H1 (cell line): ENCODE results near the gene FNDC10. TPM values are rescaled to one million over a fixed set of nuclear protein-coding genes. Genes with fewer than 3 reads are reported as not detected.
A peak's percentile ranks its signal among the peaks of the same experiment; 100 is the strongest.

Experiments used
- CTCF ChIA-PET: fragments of 300-600 bp; sonication (Branson Sonifier 250); formaldehyde crosslinking; loops from one replicate; lab custom pipeline; 2021; ENCODE audit not compliant: partially characterized antibody; lab: Charles Lee
- POLR2A ChIA-PET: fragments of 300-600 bp; sonication (Branson Sonifier 250); formaldehyde crosslinking; loops from one replicate; lab custom pipeline; 2021; ENCODE audit warnings: inconsistent platforms; ENCODE audit not compliant: partially characterized antibody; lab: Charles Lee
- DNase-seq, 2 experiments: peaks; one replicate each; pipeline versions ENCODE4 v3.0.0 to v3.0.0-alpha.2; 2010 to 2022; ENCODE audit warnings: low spot score in 2 of 2, low read depth in 1 of 2, mixed read lengths in 1 of 2
- FAIRE-seq: peaks from 2 replicates; lab custom pipeline; 2011; peaks lifted over from hg19 to GRCh38; lab: Jason Lieb, UNC
- H2AFZ ChIP-seq: 2 replicates; pipeline ENCODE4 v1.8.1; 2012; ENCODE audit warnings: low read length, inconsistent platforms
- H2AK5ac ChIP-seq: 2 replicates; pipeline ENCODE4 v1.6.1; 2013; ENCODE audit warnings: low read depth, low read length
- H2BK120ac ChIP-seq: replicated peaks from 2 replicates; pipeline ENCODE3; 2013; ENCODE audit warnings: low read depth, low read length, inconsistent platforms
- H2BK12ac ChIP-seq: 2 replicates; pipeline ENCODE4 v1.6.1; 2013; ENCODE audit warnings: low read depth, low read length
- H2BK15ac ChIP-seq: 2 replicates; pipeline ENCODE4 v1.6.1; 2013; ENCODE audit warnings: low read length
- H2BK20ac ChIP-seq: 2 replicates; pipeline ENCODE4 v1.6.1; 2013; ENCODE audit warnings: low read length
- H2BK5ac ChIP-seq: 2 replicates; pipeline ENCODE4 v1.6.1; 2013; ENCODE audit warnings: low read depth, low read length
- H3K14ac ChIP-seq: 2 replicates; pipeline ENCODE4 v1.6.1; 2013; ENCODE audit warnings: inconsistent platforms; ENCODE audit not compliant: insufficient read length
- H3K18ac ChIP-seq: 2 replicates; pipeline ENCODE4 v1.6.1; 2013; ENCODE audit warnings: low read length; ENCODE audit errors: extremely low read depth
- H3K23ac ChIP-seq: 2 replicates; pipeline ENCODE4 v1.6.1; 2013; ENCODE audit warnings: inconsistent platforms; ENCODE audit not compliant: insufficient read length
- H3K23me2 ChIP-seq: 2 replicates; pipeline ENCODE4 v1.6.1; 2013; ENCODE audit warnings: low read depth, low read length
- H3K27ac ChIP-seq: 2 replicates; pipeline ENCODE4 v1.6.1; 2011; ENCODE audit warnings: low read depth, low read length, inconsistent platforms
- H3K27me3 ChIP-seq, 4 experiments: replicated peaks in 1 of 4; 1 replicate in 1 of 4; 2 replicates in 3 of 4; pipeline versions ENCODE4 v1.6.1 to v1.8.1; 2011 to 2013; ENCODE audit warnings: low read length in 3 of 4, mild to moderate bottlenecking in 3 of 4, inconsistent platforms in 2 of 4, mixed read lengths in 2 of 4, moderate library complexity in 1 of 4; ENCODE audit not compliant: control insufficient read depth in 3 of 4, insufficient read depth in 3 of 4; ENCODE audit errors: extremely low read depth in 1 of 4
- H3K36me3 ChIP-seq, 4 experiments: 2 replicates each; pipeline versions ENCODE4 v1.6.1 to v1.8.1; 2011 to 2013; ENCODE audit warnings: mild to moderate bottlenecking in 4 of 4, low read length in 3 of 4, moderate library complexity in 2 of 4, control low read depth in 1 of 4, inconsistent platforms in 1 of 4; ENCODE audit not compliant: insufficient read depth in 4 of 4, control insufficient read depth in 2 of 4
- H3K4ac ChIP-seq: replicated peaks from 2 replicates; pipeline ENCODE3; 2013; ENCODE audit warnings: low read length, low read depth, mixed read lengths, inconsistent platforms; ENCODE audit not compliant: insufficient read length
- H3K4me1 ChIP-seq, 4 experiments: replicated peaks in 1 of 4; 1 replicate in 1 of 4; 2 replicates in 3 of 4; pipeline versions ENCODE4 v1.6.1 to v1.8.1; 2011 to 2013; ENCODE audit warnings: low read length in 3 of 4, inconsistent platforms in 2 of 4, mixed read lengths in 1 of 4; ENCODE audit not compliant: insufficient read depth in 4 of 4, control insufficient read depth in 3 of 4
- H3K4me2 ChIP-seq, 2 experiments: 2 replicates each; pipeline versions ENCODE4 v1.6.1 to v1.8.1; 2011 to 2013; ENCODE audit warnings: low read depth in 2 of 2, low read length in 2 of 2, control low read depth in 1 of 2, inconsistent platforms in 1 of 2, mild to moderate bottlenecking in 1 of 2; ENCODE audit not compliant: insufficient read depth in 1 of 2
- H3K4me3 ChIP-seq, 4 experiments: fragments of 200-600, 300-600 bp in 1 of 4; sonication (generic), shearing (Covaris generic), sonication (Bioruptor Twin) in 1 of 4; 2 replicates each; pipeline versions ENCODE4 v1.5.1 to v1.8.1; 2011 to 2016; ENCODE audit warnings: low read length in 4 of 4, low read depth in 3 of 4, control low read depth in 2 of 4, inconsistent platforms in 2 of 4, mild to moderate bottlenecking in 2 of 4, mixed read lengths in 1 of 4, moderate library complexity in 1 of 4; ENCODE audit not compliant: insufficient read depth in 2 of 4; ENCODE audit errors: extremely low read depth in 1 of 4
- H3K56ac ChIP-seq: replicated peaks from 2 replicates; pipeline ENCODE3; 2013; ENCODE audit warnings: low read depth, mild to moderate bottlenecking, mixed read lengths, low read length, inconsistent platforms; ENCODE audit not compliant: insufficient read length
- H3K79me1 ChIP-seq: 2 replicates; pipeline ENCODE4 v1.6.1; 2013; ENCODE audit warnings: low read depth, low read length, control low read depth
- H3K79me2 ChIP-seq, 2 experiments: 2 replicates each; pipeline versions ENCODE4 v1.6.1 to v1.8.1; 2012 to 2013; ENCODE audit warnings: low read length in 2 of 2, mild to moderate bottlenecking in 2 of 2, inconsistent platforms in 1 of 2; ENCODE audit not compliant: insufficient read depth in 2 of 2, control insufficient read depth in 1 of 2
- H3K9ac ChIP-seq, 4 experiments: replicated peaks in 1 of 4; 1 replicate in 1 of 4; 2 replicates in 3 of 4; pipeline versions ENCODE4 v1.6.1 to v1.8.1; 2011 to 2013; ENCODE audit warnings: low read depth in 3 of 4, low read length in 3 of 4, control low read depth in 2 of 4, mild to moderate bottlenecking in 2 of 4, moderate library complexity in 2 of 4, inconsistent platforms in 1 of 4; ENCODE audit errors: extremely low read depth in 1 of 4
- H3K9me3 ChIP-seq, 2 experiments: 2 replicates each; pipeline versions ENCODE4 v1.6.1 to v1.8.1; 2012 to 2013; ENCODE audit warnings: mild to moderate bottlenecking in 2 of 2, moderate library complexity in 2 of 2, control low read depth in 1 of 2, inconsistent platforms in 1 of 2, low read depth in 1 of 2, low read length in 1 of 2, mixed read lengths in 1 of 2; ENCODE audit not compliant: insufficient read depth in 2 of 2
- H4K20me1 ChIP-seq, 2 experiments: replicated peaks in 1 of 2; 2 replicates each; pipeline versions ENCODE3 to v1.8.1; 2011 to 2013; ENCODE audit warnings: inconsistent platforms in 2 of 2, low read length in 2 of 2, mild to moderate bottlenecking in 1 of 2; ENCODE audit not compliant: insufficient read depth in 2 of 2, control insufficient read depth in 1 of 2
- H4K5ac ChIP-seq: 2 replicates; pipeline ENCODE4 v1.6.1; 2013; ENCODE audit warnings: low read length, low read depth, mixed read lengths, inconsistent platforms; ENCODE audit not compliant: insufficient read length
- H4K8ac ChIP-seq: 2 replicates; pipeline ENCODE4 v1.8.0; 2013; ENCODE audit warnings: mild to moderate bottlenecking, moderate library complexity, low read length, inconsistent platforms; ENCODE audit not compliant: insufficient read depth; ENCODE audit errors: extremely low read depth
- H4K91ac ChIP-seq: replicated peaks from 2 replicates; pipeline ENCODE3; 2013; ENCODE audit warnings: low read length, mixed read lengths, inconsistent platforms; ENCODE audit not compliant: insufficient read length
- ASH2L ChIP-seq: fragments of 200-600, 300-600 bp; sonication (generic); IDR thresholded peaks from one replicate; pipeline ENCODE4 v1.7.1; 2017; ENCODE audit warnings: low read length
- BACH1 ChIP-seq: IDR thresholded peaks from 2 replicates; pipeline ENCODE4 v1.6.1; 2012; ENCODE audit warnings: low read length, improper control_type of control experiment
- BRCA1 ChIP-seq: IDR thresholded peaks from 2 replicates; pipeline ENCODE4 v1.6.1; 2012; ENCODE audit warnings: low read depth, low read length, improper control_type of control experiment
- CREB1 ChIP-seq: IDR thresholded peaks from 2 replicates; pipeline ENCODE4 v1.6.1; 2012; ENCODE audit warnings: inconsistent platforms
- EGR1 ChIP-seq: IDR thresholded peaks from 2 replicates; pipeline ENCODE4 v1.6.1; 2011; ENCODE audit warnings: low read depth, low read length, borderline replicate concordance
- HDAC2 ChIP-seq, 2 experiments: fragments of 300-600 bp in 1 of 2; sonication (generic) in 1 of 2; IDR thresholded peaks; 2 replicates each; pipeline ENCODE4 v1.6.1; 2011 to 2012; ENCODE audit warnings: low read depth in 2 of 2, low read length in 2 of 2, mild to moderate bottlenecking in 2 of 2, moderate library complexity in 2 of 2, borderline replicate concordance in 1 of 2, inconsistent platforms in 1 of 2
- SAP30 ChIP-seq: fragments of 300-600 bp; sonication (generic); IDR thresholded peaks from 2 replicates; pipeline ENCODE4 v1.7.1; 2012; ENCODE audit warnings: low read length, moderate library complexity, mild to moderate bottlenecking, inconsistent platforms; ENCODE audit not compliant: insufficient read depth, insufficient replicate concordance
- SIRT6 ChIP-seq: IDR thresholded peaks from one replicate; pipeline ENCODE4 v1.7.1; 2012; ENCODE audit warnings: low read length, inconsistent platforms
- SP1 ChIP-seq: IDR thresholded peaks from 2 replicates; pipeline ENCODE4 v1.6.1; 2011; ENCODE audit warnings: low read depth, low read length
- TCF12 ChIP-seq: IDR thresholded peaks from 2 replicates; pipeline ENCODE4 v1.6.1; 2011; ENCODE audit warnings: low read depth, mild to moderate bottlenecking, low read length
- ZNF274 ChIP-seq: IDR thresholded peaks from 2 replicates; pipeline ENCODE4 v1.7.0; 2012; ENCODE audit warnings: low read length, borderline replicate concordance; ENCODE audit errors: extremely low read depth
- WGBS, 2 experiments: shearing (Covaris generic) in 1 of 2; methylation state at CpG; one replicate each; pipeline versions ENCODE4 v1.1.6 to v1.1.7; 2013 to 2015; ENCODE audit warnings: low lambda C conversion rate in 2 of 2, mixed read lengths in 2 of 2, inconsistent platforms in 1 of 2, low coverage in 1 of 2, missing lambda C conversion rate in 1 of 2; ENCODE audit not compliant: insufficient replicate concordance in 2 of 2, insufficient coverage in 1 of 2, insufficient read length in 1 of 2; ENCODE audit errors: extremely low coverage in 1 of 2, missing lambda C conversion rate in 1 of 2; 5-methylcytosine and 5-hydroxymethylcytosine counted together
- polyA plus RNA-seq, 7 experiments: library from polyadenylated mRNA; depleted of rRNA in 3 of 7; stranded (reverse) in 5 of 7; unstranded in 2 of 7; fragments of >200 nt in 5 of 7; fragments of 200-250 nt in 2 of 7; gene quantifications; 1 replicate in 5 of 7; 2 replicates in 1 of 7; 4 replicates in 1 of 7; pipeline versions ENCODE4 v1.2.1 to v1.2.3, GENCODE V29; 2011 to 2013; ENCODE audit warnings: missing spikeins in 2 of 7, mixed read lengths in 2 of 7
- total RNA-seq: library from RNA; stranded (reverse); fragmentation: NEBNext Ultra II Directional; extraction: Animal tissue kit (Norgen Biotek cat#: 25700); gene quantifications from 2 replicates; pipeline ENCODE4 v1.2.1, GENCODE V29; 2021
- TF ChIP-seq, protein P1 (sequence below): IDR thresholded peaks from 2 replicates; pipeline ENCODE4 v1.6.1; 2012; ENCODE audit warnings: low read length, inconsistent platforms

Gene FNDC10
- total and polyA plus RNA-seq, 2 of the 8 experiments (the other 6 are each of a cell fraction or from before 2014, with no cell fraction given): 19.0 to 21.8 TPM

DNA sequence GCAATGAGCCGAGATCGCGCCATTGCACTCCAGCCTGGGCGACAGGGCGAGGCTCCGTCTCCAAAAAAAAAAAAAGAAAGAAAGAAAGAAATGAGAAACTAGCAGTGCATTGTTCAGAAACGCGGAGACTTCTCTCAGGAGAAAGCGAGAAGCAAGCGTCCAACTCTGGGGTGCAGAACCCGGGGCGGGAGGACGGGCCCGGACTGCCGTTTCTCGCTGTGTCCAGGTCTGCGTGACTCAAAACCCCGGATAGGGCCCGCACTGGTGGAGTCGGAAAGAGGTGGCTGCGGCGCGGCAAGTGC lies 15.0 kb upstream of the FNDC10 start:
- 0 out of 4 replicates have a peak, but pooled peaks of 1 of the 2 experiments have one; percentile 69 for TF ChIP-seq HDAC2 (IDR thresholded peaks at IDR 0.05; ENCODE audit: borderline replicate concordance in 1 of 2, low read depth in 2 of 2, low read length in 2 of 2)
- peak; percentile 9 for TF ChIP-seq ASH2L
- no peak for TF ChIP-seq CREB1
- no peak for TF ChIP-seq ZNF274
- no peak for TF ChIP-seq SIRT6
- no peak for TF ChIP-seq BRCA1
- no peak for TF ChIP-seq SP1
- TF ChIP-seq, protein P1, sequence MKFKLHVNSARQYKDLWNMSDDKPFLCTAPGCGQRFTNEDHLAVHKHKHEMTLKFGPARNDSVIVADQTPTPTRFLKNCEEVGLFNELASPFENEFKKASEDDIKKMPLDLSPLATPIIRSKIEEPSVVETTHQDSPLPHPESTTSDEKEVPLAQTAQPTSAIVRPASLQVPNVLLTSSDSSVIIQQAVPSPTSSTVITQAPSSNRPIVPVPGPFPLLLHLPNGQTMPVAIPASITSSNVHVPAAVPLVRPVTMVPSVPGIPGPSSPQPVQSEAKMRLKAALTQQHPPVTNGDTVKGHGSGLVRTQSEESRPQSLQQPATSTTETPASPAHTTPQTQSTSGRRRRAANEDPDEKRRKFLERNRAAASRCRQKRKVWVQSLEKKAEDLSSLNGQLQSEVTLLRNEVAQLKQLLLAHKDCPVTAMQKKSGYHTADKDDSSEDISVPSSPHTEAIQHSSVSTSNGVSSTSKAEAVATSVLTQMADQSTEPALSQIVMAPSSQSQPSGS: no peak
- no peak for TF ChIP-seq TCF12
- no peak for TF ChIP-seq SAP30
- TF ChIP-seq BACH1: no peak
- no peak for TF ChIP-seq EGR1
- H2BK15ac ChIP-seq: no peak overlapping the region
- H3K79me2 ChIP-seq: peaks cover 0 to 13% of the 10 kb centered on the region in 2 experiments; a peak in 2 of 4 replicates
- H2AFZ ChIP-seq: no peak overlapping the region
- WGBS, 2 experiments: 0% methylated on average over 12 of the region's 23 CpGs; no CpG with 5 or more reads in 1 of the 2 experiments
- ChIA-PET CTCF (interaction anchor here (1.2 to 2.2 kb wide), 6 partner anchors 12 to 74 kb away, joined by 3 to 10 read pairs (median 6); no protein-coding TSS in a partner anchor), POLR2A (interaction anchor here (1.0 to 4.6 kb wide), 13 partner anchors 10 to 290 kb away, joined by 3 to 34 read pairs (median 8); partner anchors contain the start of genes MMP23B and SSU72)
- peaks cover 6% of the 10 kb centered on the region; the same call in 1 of the 2 replicates for H3K23me2 ChIP-seq
- DNase-seq: no peak
- H4K8ac ChIP-seq: no peak overlapping the region; the same call in none of the 2 replicates
- peak overlapping the region; percentile 80 to 97 (median 92) for H3K4me3 ChIP-seq
- H2AK5ac ChIP-seq: no peak overlapping the region
- H3K23ac ChIP-seq: no peak overlapping the region
- H2BK12ac ChIP-seq: no peak overlapping the region
- no peak for FAIRE-seq
- peak overlapping the region; percentile 8; the same call in 1 of the 2 replicates for H2BK5ac ChIP-seq
- no peak overlapping the region for H3K27ac ChIP-seq
- no peaks in the 10 kb centered on the region; a peak in 1 of 7 replicates for H3K27me3 ChIP-seq
- H3K4me1 ChIP-seq: peaks cover 0 to 13% (median 5%) of the 10 kb centered on the region in 4 experiments; a peak in 5 of 7 replicates
- H3K14ac ChIP-seq: no peak overlapping the region
- H3K9me3 ChIP-seq: no peaks in the 10 kb centered on the region
- H3K4ac ChIP-seq: no peak overlapping the region
- peak overlapping the region; percentile 25 to 41 (median 30); a peak in 4 of 7 replicates for H3K9ac ChIP-seq
- H3K36me3 ChIP-seq: no peaks in the 10 kb centered on the region
- peaks cover 3% of the 10 kb centered on the region for H3K79me1 ChIP-seq
- no peak overlapping the region for H2BK20ac ChIP-seq
- no peak overlapping the region for H3K18ac ChIP-seq
- no peak overlapping the region for H2BK120ac ChIP-seq
- H4K91ac ChIP-seq: no peak overlapping the region
- peaks cover 6 to 22% of the 10 kb centered on the region in 2 experiments for H4K20me1 ChIP-seq
- H3K56ac ChIP-seq: no peak overlapping the region
- H4K5ac ChIP-seq: no peak overlapping the region
- peak overlapping the region; percentile 62 to 94 for H3K4me2 ChIP-seq
